GM12878 (cell line): ENCODE results near the gene SYT12. TPM values are rescaled to one million over a fixed set of nuclear protein-coding genes. Genes with fewer than 3 reads are reported as not detected.

Experiments used
- ATAC-seq: fragments of 200-7000 bp; cut with Tn5 transposase; 3 replicates; pipeline ENCODE4 v1.9.1; 2020; ENCODE audit warnings: mild to moderate bottlenecking, moderate library complexity
- BruUV-seq: library from RNA; stranded (reverse); fragments of 400-500 nt; replicated peaks from 2 replicates; lab custom pipeline; 2021; lab: Mats Ljungman, UMichigan
- CTCF ChIA-PET: fragments of 300-600 bp; sonication (Branson Sonifier 250); formaldehyde crosslinking; extraction: SDS; loops from one replicate; lab custom pipeline; 2021; ENCODE audit warnings: inconsistent platforms; lab: Yijun Ruan, JAX
- POLR2A ChIA-PET: fragments of 350-600 bp; formaldehyde crosslinking; extraction: SDS; loops from one replicate; lab custom pipeline; 2021; ENCODE audit warnings: inconsistent platforms; lab: Charles Lee
- RAD21 ChIA-PET: fragments of 300-600 bp; sonication (Branson Sonifier 250); formaldehyde crosslinking; loops from one replicate; lab custom pipeline; 2023; ENCODE audit warnings: antibody characterized with exemption; ENCODE audit not compliant: unreplicated experiment; lab: Charles Lee
- SMC1A ChIA-PET: fragments of 300-600 bp; sonication (Branson Sonifier 250); formaldehyde crosslinking; loops from one replicate; lab custom pipeline; 2023; ENCODE audit not compliant: unreplicated experiment, uncharacterized antibody; lab: Charles Lee
- DNase-seq: peaks from one replicate; pipeline ENCODE4 v3.0.0-alpha.2; 2011; ENCODE audit warnings: low read depth, low spot score
- FAIRE-seq: peaks from 3 replicates; lab custom pipeline; 2011; peaks lifted over from hg19 to GRCh38; lab: Jason Lieb, UNC
- H2AFZ ChIP-seq: 2 replicates; pipeline ENCODE4 v1.6.0; 2011; ENCODE audit warnings: low read depth, low read length, control low read depth; ENCODE audit not compliant: control insufficient read depth
- H3K27ac ChIP-seq: 2 replicates; pipeline ENCODE4 v1.5.1; 2011; ENCODE audit warnings: control low read depth; ENCODE audit not compliant: control insufficient read depth, insufficient read depth
- H3K27me3 ChIP-seq, 2 experiments: replicated peaks in 1 of 2; 2 replicates each; pipeline versions ENCODE4 v1.6.0 to v1.6.1; 2011; ENCODE audit warnings: low read length in 1 of 2; ENCODE audit not compliant: control insufficient read depth in 2 of 2, insufficient read depth in 2 of 2
- H3K36me3 ChIP-seq, 2 experiments: 2 replicates each; pipeline ENCODE4 v1.5.1; 2011; ENCODE audit warnings: low read length in 1 of 2; ENCODE audit not compliant: control insufficient read depth in 2 of 2, insufficient read depth in 2 of 2
- H3K4me1 ChIP-seq: 2 replicates; pipeline ENCODE4 v1.6.1; 2011; ENCODE audit warnings: mild to moderate bottlenecking, low read length, moderate library complexity, mixed read lengths; ENCODE audit not compliant: control insufficient read depth, insufficient read depth
- H3K4me2 ChIP-seq: 2 replicates; pipeline ENCODE4 v1.6.0; 2011; ENCODE audit warnings: control low read depth; ENCODE audit not compliant: control insufficient read depth, insufficient read depth
- H3K4me3 ChIP-seq: fragments of 200-600 bp; sonication (generic); 2 replicates; pipeline ENCODE4 v1.5.1; 2016
- H3K79me2 ChIP-seq: 2 replicates; pipeline ENCODE4 v1.6.0; 2011; ENCODE audit warnings: low read length; ENCODE audit not compliant: control insufficient read depth, insufficient read depth
- H3K9ac ChIP-seq: 2 replicates; pipeline ENCODE4 v1.8.0; 2011; ENCODE audit warnings: low read length, control low read depth, mixed read lengths; ENCODE audit not compliant: control insufficient read depth, insufficient read depth
- H3K9me3 ChIP-seq: replicated peaks from 3 replicates; pipeline ENCODE4 v1.5.1; 2011; ENCODE audit warnings: mild to moderate bottlenecking, low read length; ENCODE audit not compliant: control insufficient read depth, insufficient read depth
- H4K20me1 ChIP-seq: 2 replicates; pipeline ENCODE4 v1.6.0; 2011; ENCODE audit not compliant: control insufficient read depth, insufficient read depth
- ATF2 ChIP-seq: IDR thresholded peaks from 2 replicates; pipeline ENCODE4 v1.6.1; 2012; ENCODE audit warnings: low read length, inconsistent platforms
- FOXM1 ChIP-seq: IDR thresholded peaks from 2 replicates; pipeline ENCODE4 v1.6.1; 2012; ENCODE audit warnings: low read depth, mild to moderate bottlenecking, inconsistent platforms, low read length, moderate library complexity
- GATAD2B ChIP-seq: fragments of 450-650 bp; conservative IDR thresholded peaks from 2 replicates; pipeline ENCODE4 v1.6.1; 2017; ENCODE audit warnings: low read depth, mild to moderate bottlenecking, moderate library complexity
- IKZF2 ChIP-seq, 2 experiments: fragments of 450-650 bp; IDR thresholded peaks; 2 replicates each; pipeline ENCODE4 v1.6.1; 2017; ENCODE audit warnings: mild to moderate bottlenecking in 2 of 2, moderate library complexity in 2 of 2
- NR2F1 ChIP-seq: fragments of 450-650 bp; conservative IDR thresholded peaks from 2 replicates; pipeline ENCODE4 v1.6.1; 2017; ENCODE audit warnings: mild to moderate bottlenecking
- POLR2A ChIP-seq: IDR thresholded peaks from 2 replicates; pipeline ENCODE4 v1.6.1; 2011; ENCODE audit warnings: low read depth, mild to moderate bottlenecking, low read length
- SUZ12 ChIP-seq: fragments of 200-600 bp; sonication (generic); IDR thresholded peaks from one replicate; pipeline ENCODE4 v1.6.1; 2018; ENCODE audit warnings: antibody characterized with exemption, mild to moderate bottlenecking; ENCODE audit not compliant: unreplicated experiment
- TCF3 ChIP-seq: IDR thresholded peaks from 2 replicates; pipeline ENCODE4 v1.6.1; 2012; ENCODE audit warnings: low read depth, mild to moderate bottlenecking, low read length, borderline replicate concordance; ENCODE audit not compliant: insufficient read depth
- WGBS: methylation state at CpG from one replicate; pipeline ENCODE4 v1.1.6; 2016; ENCODE audit warnings: low lambda C conversion rate; ENCODE audit not compliant: insufficient replicate concordance, insufficient coverage; ENCODE audit errors: missing lambda C conversion rate; 5-methylcytosine and 5-hydroxymethylcytosine counted together
- in situ Hi-C: fragments of 300-500 bp; cut with MboI; formaldehyde crosslinking; loops from 9 replicates; pipeline ENCODE4 v1.14.3; 2018; ENCODE audit warnings: mixed read lengths
- intact Hi-C: fragments of 100-400 bp; cut with micrococcal nuclease; formaldehyde crosslinking; loops from one replicate; pipeline ENCODE4 v1.14.2; 2022; ENCODE audit not compliant: unreplicated experiment
- polyA plus RNA-seq, 11 experiments: library from polyadenylated mRNA; depleted of rRNA in 4 of 11; unstranded in 6 of 11; stranded (reverse) in 5 of 11; fragments of >200 nt; fragmentation: Nextera tagmentation in 4 of 11; fragmentation: Illumina TruSeq in 1 of 11; extraction: Ambion mirVana in 4 of 11; extraction: Trizol in 1 of 11; gene quantifications; 1 replicate in 1 of 11; 2 replicates in 10 of 11; pipeline versions ENCODE4 v1.2.1 to v1.2.3, GENCODE V29; 2011 to 2016; ENCODE audit warnings: inconsistent platforms in 2 of 11, missing spikeins in 2 of 11, low read depth in 1 of 11
- total RNA-seq, 4 experiments: library from RNA; depleted of rRNA in 3 of 4; stranded (reverse); fragments of >200 nt in 3 of 4; fragmentation: Illumina TruSeq in 1 of 4; extraction: Trizol in 1 of 4; gene quantifications; 2 replicates each; pipeline versions ENCODE4 v1.2.1 to v1.2.3, GENCODE V29; 2013 to 2021

The SYT12 gene
- total and polyA plus RNA-seq, 10 of the 15 experiments (the other 5 are each of a cell fraction or from before 2014, with no cell fraction given) = 0.02 to 2.3 (median 0.84) TPM; not detected in 1

GRCh38 chr11:67066333-67066709 is 43.4 kb downstream of the SYT12 start:
- DNase-seq (no peak), FAIRE-seq (no peak), ATAC-seq (no peak)
- no peaks in the 10 kb centered on the region; a peak in 2 of 4 replicates for H3K27me3 ChIP-seq
- H4K20me1 ChIP-seq = no peaks in the 10 kb centered on the region
- ChIA-PET SMC1A (no interaction called here), CTCF (interaction anchor here (0.8 kb wide), 1 partner anchor 13 kb away, joined by 4 read pairs; no protein-coding TSS in a partner anchor), POLR2A (no interaction called here), RAD21 (no interaction called here)
- in situ Hi-C loops = no loop called here
- H3K4me1 ChIP-seq = no peaks in the 10 kb centered on the region
- H3K4me2 ChIP-seq = no peak overlapping the region
- TF ChIP-seq IKZF2 (IDR thresholded peaks at IDR 0.05) (no peak), NR2F1 (no peak), TCF3 (no peak), SUZ12 (no peak), POLR2A (no peak), ATF2 (no peak), GATAD2B (no peak), FOXM1 (no peak)
- no peaks in the 10 kb centered on the region for H3K9me3 ChIP-seq
- H3K36me3 ChIP-seq = no peaks in the 10 kb centered on the region
- no peak overlapping the region for H2AFZ ChIP-seq
- H3K9ac ChIP-seq = no peak overlapping the region
- no peak overlapping the region for H3K27ac ChIP-seq
- no peaks in the 10 kb centered on the region for H3K79me2 ChIP-seq
- H3K4me3 ChIP-seq = no peak overlapping the region
- intact Hi-C loops = no loop called here
- 45% methylated on average over 3 of the region's 3 CpGs for WGBS
- BruUV-seq = no TSS peak
